ENCODE measurements around the gene IFT57.

Gene IFT57

GRCh38 chr3:108234387-108234957, 12.2 kb upstream of the IFT57 start:
- no peak for DNase-seq (ENCODE audit: insufficient read length, low spot score)
- peak; percentile 32 for FAIRE-seq
- no peak for TF ChIP-seq CTCF (IDR thresholded peaks at IDR 0.05; ENCODE audit: insufficient read depth, missing control alignments)

- no peak for TF ChIP-seq CTCF (IDR thresholded peaks at IDR 0.05; ENCODE audit: insufficient read depth, missing control alignments)
- FAIRE-seq (peak; percentile 6), DNase-seq (ENCODE audit: insufficient read length, low spot score) (no peak)
Observed at GRCh38 chr3:108228286-108228685, 6.1 kb upstream of the IFT57 start.

GRCh38 chr3:108227131-108227530, 4.9 kb upstream of the IFT57 start:
- FAIRE-seq (no peak), DNase-seq (ENCODE audit: insufficient read length, low spot score) (no peak)
- no peak for TF ChIP-seq CTCF (IDR thresholded peaks at IDR 0.05; ENCODE audit: insufficient read depth, missing control alignments)

GRCh38 chr3:108225221-108225620, 3.0 kb upstream of the IFT57 start:
- FAIRE-seq = no peak

GRCh38 chr3:108223928-108224327, 1.7 kb upstream of the IFT57 start:
- no peak for FAIRE-seq
- TF ChIP-seq CTCF (IDR thresholded peaks at IDR 0.05; ENCODE audit: insufficient read depth, missing control alignments) = no peak
- DNase-seq (ENCODE audit: insufficient read length, low spot score) = no peak

More at GRCh38 chr3:108225221-108225620, 3.0 kb upstream of the IFT57 start:
- no peak for TF ChIP-seq CTCF (IDR thresholded peaks at IDR 0.05; ENCODE audit: insufficient read depth, missing control alignments)
- no peak for DNase-seq (ENCODE audit: insufficient read length, low spot score)

- DNase-seq (ENCODE audit: insufficient read length, low spot score) (no peak), FAIRE-seq (no peak)
- TF ChIP-seq CTCF (IDR thresholded peaks at IDR 0.05; ENCODE audit: insufficient read depth, missing control alignments) = no peak
Observed at GRCh38 chr3:108222853-108223565, 785 bp upstream of the IFT57 start.

- DNase-seq (ENCODE audit: insufficient read length, low spot score) (no peak), FAIRE-seq (no peak)
- TF ChIP-seq CTCF (IDR thresholded peaks at IDR 0.05; ENCODE audit: insufficient read depth, missing control alignments) = no peak
Observed at GRCh38 chr3:108221393-108221792, 831 bp downstream of the IFT57 start.

All from D721Med (cell line).